IMR-90 (cell line): Measurements from ENCODE around the gene PNKP. TPM values are rescaled to one million over a fixed set of nuclear protein-coding genes. Genes with fewer than 3 reads are reported as not detected.

Experiments
- ATAC-seq: fragments of 200-7000 bp; cut with Tn5 transposase; 2 replicates; pipeline ENCODE4 v1.9.1; 2020; ENCODE audit warnings: low read depth, mild to moderate bottlenecking, moderate library complexity
- BruUV-seq: library from RNA; stranded (reverse); fragments of 400-500 nt; replicated peaks from 2 replicates; lab custom pipeline; 2021; lab: Mats Ljungman, UMichigan
- CTCF ChIA-PET: fragments of 300-600 bp; formaldehyde crosslinking; extraction: SDS; loops from one replicate; lab custom pipeline; 2021; ENCODE audit warnings: antibody characterized with exemption; lab: Yijun Ruan, JAX
- POLR2A ChIA-PET: fragments of 300-600 bp; sonication (Branson Sonifier 250); formaldehyde crosslinking; loops from one replicate; lab custom pipeline; 2022; ENCODE audit warnings: antibody characterized with exemption; ENCODE audit not compliant: unreplicated experiment; lab: Charles Lee
- DNase-seq: peaks from one replicate; pipeline ENCODE4 v3.0.0; 2013
- H2AFZ ChIP-seq: replicated peaks from 2 replicates; pipeline ENCODE3; 2013; ENCODE audit warnings: low read length, mild to moderate bottlenecking; ENCODE audit not compliant: poor library complexity
- H2AK5ac ChIP-seq: 2 replicates; pipeline ENCODE4 v1.6.1; 2013; ENCODE audit warnings: low read depth, low read length, inconsistent platforms
- H2AK9ac ChIP-seq: replicated peaks from 2 replicates; pipeline ENCODE3; 2013; ENCODE audit warnings: mild to moderate bottlenecking, low read depth, low read length, moderate library complexity; ENCODE audit not compliant: poor library complexity
- H2BK120ac ChIP-seq: 2 replicates; pipeline ENCODE4 v1.6.1; 2013; ENCODE audit warnings: low read depth, low read length, inconsistent platforms
- H2BK15ac ChIP-seq: 3 replicates; pipeline ENCODE4 v1.6.1; 2013; ENCODE audit warnings: low read depth, low read length, inconsistent platforms
- H2BK20ac ChIP-seq: 2 replicates; pipeline ENCODE4 v1.6.1; 2013; ENCODE audit warnings: low read depth, mild to moderate bottlenecking, inconsistent platforms, low read length, moderate library complexity
- H2BK5ac ChIP-seq: 2 replicates; pipeline ENCODE4 v1.6.1; 2013; ENCODE audit warnings: mild to moderate bottlenecking, low read depth, low read length, inconsistent platforms; ENCODE audit not compliant: poor library complexity, severe bottlenecking
- H3K14ac ChIP-seq: replicated peaks from 2 replicates; pipeline ENCODE4 v1.6.1; 2013; ENCODE audit warnings: low read depth, low read length, inconsistent platforms
- H3K18ac ChIP-seq: 2 replicates; pipeline ENCODE4 v1.6.1; 2013; ENCODE audit warnings: low read depth, low read length, control low read depth
- H3K23ac ChIP-seq: 2 replicates; pipeline ENCODE4 v1.6.1; 2013; ENCODE audit warnings: low read depth, low read length, inconsistent platforms
- H3K27ac ChIP-seq: 2 replicates; pipeline ENCODE4 v1.5.1; 2013; ENCODE audit warnings: mild to moderate bottlenecking, control low read depth, low read length; ENCODE audit not compliant: insufficient read depth
- H3K27me3 ChIP-seq: 2 replicates; pipeline ENCODE4 v1.6.1; 2013; ENCODE audit warnings: low read length; ENCODE audit not compliant: control insufficient read depth, insufficient read depth
- H3K36me3 ChIP-seq: 2 replicates; pipeline ENCODE4 v1.6.1; 2013; ENCODE audit warnings: low read length, mixed read lengths; ENCODE audit not compliant: control insufficient read depth, insufficient read depth
- H3K4ac ChIP-seq: 2 replicates; pipeline ENCODE4 v1.6.1; 2013; ENCODE audit warnings: low read depth, low read length, inconsistent platforms
- H3K4me1 ChIP-seq: 2 replicates; pipeline ENCODE4 v1.6.1; 2013; ENCODE audit warnings: low read length, mixed read lengths; ENCODE audit not compliant: control insufficient read depth, insufficient read depth
- H3K4me2 ChIP-seq: 2 replicates; pipeline ENCODE4 v1.6.1; 2013; ENCODE audit warnings: low read depth, mild to moderate bottlenecking, control low read depth, low read length, moderate library complexity
- H3K4me3 ChIP-seq: 2 replicates; pipeline ENCODE4 v1.5.1; 2013; ENCODE audit warnings: low read depth, mild to moderate bottlenecking, control low read depth, low read length, moderate library complexity; ENCODE audit not compliant: insufficient read depth
- H3K56ac ChIP-seq: 2 replicates; pipeline ENCODE4 v1.6.1; 2013; ENCODE audit warnings: low read length, inconsistent platforms; ENCODE audit not compliant: insufficient read depth; ENCODE audit errors: extremely low read depth
- H3K79me1 ChIP-seq, 2 experiments: 2 replicates each; pipeline ENCODE4 v1.6.1; 2013; ENCODE audit warnings: low read length in 2 of 2, inconsistent platforms in 1 of 2, low read depth in 1 of 2
- H3K9ac ChIP-seq: 2 replicates; pipeline ENCODE4 v1.6.1; 2013; ENCODE audit warnings: low read depth, low read length, control low read depth
- H3K9me1 ChIP-seq: 2 replicates; pipeline ENCODE4 v1.6.1; 2013; ENCODE audit warnings: low read length, inconsistent platforms; ENCODE audit not compliant: insufficient read depth
- H3K9me3 ChIP-seq: 2 replicates; pipeline ENCODE4 v1.6.1; 2013; ENCODE audit warnings: low read length; ENCODE audit not compliant: control insufficient read depth, insufficient read depth
- H4K20me1 ChIP-seq: 2 replicates; pipeline ENCODE4 v1.6.1; 2013; ENCODE audit warnings: low read length, inconsistent platforms; ENCODE audit not compliant: insufficient read depth
- H4K5ac ChIP-seq: 2 replicates; pipeline ENCODE4 v1.6.1; 2013; ENCODE audit warnings: mild to moderate bottlenecking, low read depth, low read length, control low read depth
- H4K8ac ChIP-seq, 2 experiments: 2 replicates each; pipeline ENCODE4 v1.6.1; 2013; ENCODE audit warnings: low read depth in 2 of 2, low read length in 2 of 2, control low read depth in 1 of 2, inconsistent platforms in 1 of 2
- H4K91ac ChIP-seq: 2 replicates; pipeline ENCODE4 v1.6.1; 2013; ENCODE audit warnings: low read depth, low read length, inconsistent platforms; ENCODE audit not compliant: insufficient read depth
- BHLHE40 ChIP-seq: fragments of 150-350 bp; IDR thresholded peaks from 2 replicates; pipeline ENCODE4 v1.6.1; 2016; ENCODE audit warnings: mild to moderate bottlenecking, low read depth, low read length
- CEBPB ChIP-seq: IDR thresholded peaks from 2 replicates; pipeline ENCODE4 v1.6.1; 2012; ENCODE audit warnings: low read depth, low read length, improper control_type of control experiment
- ELK1 ChIP-seq: fragments of 150-350 bp; IDR thresholded peaks from 2 replicates; pipeline ENCODE4 v1.6.1; 2016; ENCODE audit warnings: low read depth, mild to moderate bottlenecking, low read length, moderate library complexity, borderline replicate concordance
- MAZ ChIP-seq: IDR thresholded peaks from 2 replicates; pipeline ENCODE4 v1.6.1; 2012; ENCODE audit warnings: low read depth, mild to moderate bottlenecking, low read length, improper control_type of control experiment, moderate library complexity, borderline replicate concordance
- NFE2L2 ChIP-seq: fragments of 150-350 bp; IDR thresholded peaks from 2 replicates; pipeline ENCODE4 v1.6.1; 2016; ENCODE audit warnings: low read depth, mild to moderate bottlenecking, low read length
- WGBS, 2 experiments: methylation state at CpG; one replicate each; pipeline versions ENCODE4 v1.1.5 to v1.1.7; 2013; ENCODE audit warnings: missing lambda C conversion rate in 2 of 2; ENCODE audit not compliant: insufficient read length in 1 of 2; ENCODE audit errors: extremely low coverage in 2 of 2; 5-methylcytosine and 5-hydroxymethylcytosine counted together
- dilution Hi-C: fragments of 300-500 bp; cut with HindIII; formaldehyde crosslinking; loops from one replicate; pipeline ENCODE4 v1.14.3; 2018; ENCODE audit warnings: low sequenced_read_pairs; ENCODE audit not compliant: unreplicated experiment
- in situ Hi-C: fragments of 300-500 bp; cut with MboI; formaldehyde crosslinking; loops from 3 replicates; pipeline ENCODE4 v1.14.3; 2019; ENCODE audit warnings: low sequenced_read_pairs, inconsistent platforms, mixed read lengths
- intact Hi-C: fragments of 100-400 bp; cut with micrococcal nuclease; formaldehyde crosslinking; loops from 2 replicates; pipeline ENCODE4 v1.10.0; 2022
- microRNA-seq, 2 experiments: library from miRNA; stranded (forward) in 1 of 2; unstranded in 1 of 2; fragments of 10-50 nt in 1 of 2; fragments of <30 nt in 1 of 2; gene quantifications in 1 of 2; microRNA quantifications in 1 of 2; one replicate each; pipeline versions ENCODE3 to v1.1.0; 2013 to 2020; ENCODE audit not compliant: insufficient read depth in 1 of 2, insufficient read length in 1 of 2, unreplicated experiment in 1 of 2
- polyA plus RNA-seq, 3 experiments: library from polyadenylated mRNA; depleted of rRNA; stranded (reverse); fragments of >200 nt; gene quantifications; 2 replicates each; pipeline ENCODE4 v1.2.3, GENCODE V29; 2012; ENCODE audit warnings: low replicate concordance in 1 of 3
- small RNA-seq, 5 experiments: library from RNA; depleted of rRNA; stranded (forward); fragments of <200 nt; gene quantifications; one replicate each; pipeline ENCODE3, GENCODE V24; 2012
- total RNA-seq: library from RNA; depleted of rRNA; stranded (reverse); fragments of >200 nt; gene quantifications from 2 replicates; pipeline ENCODE4 v1.2.3, GENCODE V29; 2012; rRNA removed

PNKP gene
- total and polyA plus RNA-seq, 2 of the 4 experiments (the other 2 are of a cell fraction), result 14.2 to 25.0 TPM

DNA sequence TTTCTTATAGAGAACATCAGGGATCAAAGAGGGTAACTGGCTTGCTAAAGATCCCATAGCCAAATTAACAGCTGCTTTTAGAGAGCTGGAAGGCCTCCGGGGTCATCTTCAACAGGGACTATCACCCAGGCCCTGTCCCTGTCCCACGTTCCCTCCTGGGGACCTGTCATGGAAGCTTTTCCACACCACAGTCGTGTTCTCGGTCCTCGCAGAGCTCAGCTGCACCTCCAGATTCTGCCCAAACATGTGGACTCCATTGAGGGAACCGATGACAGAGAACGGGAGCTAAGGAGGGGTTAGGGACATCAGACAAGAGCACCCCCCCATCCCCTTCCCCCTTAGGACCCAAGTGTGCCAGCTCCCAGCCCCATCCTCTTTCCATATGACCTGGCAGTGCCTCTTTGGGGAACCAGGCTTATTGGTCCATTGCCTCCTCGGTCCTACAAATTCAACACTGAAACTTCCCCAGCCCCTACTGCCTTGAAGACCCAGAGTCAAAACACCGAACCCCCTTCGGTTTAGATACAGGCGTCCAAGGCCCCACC lies 54.9 kb downstream of the PNKP start (continued):
- no peak for TF ChIP-seq NFE2L2

DNA sequence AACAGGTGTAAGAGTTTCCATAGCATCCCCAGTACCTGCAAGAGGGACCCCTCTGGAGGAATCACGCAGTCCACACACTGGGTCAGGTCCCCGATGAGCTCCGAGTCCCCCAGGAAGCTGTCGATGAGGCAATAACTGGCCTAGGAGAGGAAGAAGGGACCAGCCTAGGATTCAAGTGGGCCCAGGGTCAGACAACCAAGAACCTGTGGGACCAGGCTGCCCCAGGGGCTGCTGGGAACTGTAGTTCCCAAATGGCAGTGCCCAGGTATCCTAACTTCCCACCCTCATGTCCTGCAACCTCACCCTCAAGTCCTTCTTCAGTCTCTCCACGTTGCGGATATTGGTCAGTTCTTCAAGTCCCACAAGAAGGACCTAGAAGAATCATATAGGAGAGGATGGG lies 56.0 kb downstream of the PNKP start:
- WGBS, 2 experiments, result no CpG with 5 or more reads among the region's 6 CpGs
- in situ Hi-C loops, result no loop called here
- H4K91ac ChIP-seq, result no peak overlapping the region

More for the DNA sequence above, 56.0 kb downstream of the PNKP start:
- no peak overlapping the region for H3K4me2 ChIP-seq
- H3K56ac ChIP-seq, result no peak overlapping the region
- ATAC-seq, result no peak
- TF ChIP-seq MAZ (no peak), BHLHE40 (no peak), ELK1 (no peak), CEBPB (no peak)
- H4K8ac ChIP-seq, result no peak overlapping the region
- H2BK20ac ChIP-seq, result no peak overlapping the region
- H3K9me1 ChIP-seq, result peaks cover 17% of the 10 kb centered on the region
- no peaks in the 10 kb centered on the region for H3K9me3 ChIP-seq
- POLR2A ChIA-PET, result no interaction called here
- no peak overlapping the region for H2AK5ac ChIP-seq
- no peak overlapping the region for H3K14ac ChIP-seq
- CTCF ChIA-PET, result no interaction called here
- no peak overlapping the region for H3K27ac ChIP-seq
- H2BK120ac ChIP-seq, result no peak overlapping the region
- dilution Hi-C loops, result no loop called here
- H3K18ac ChIP-seq, result no peak overlapping the region
- H3K27me3 ChIP-seq, result no peaks in the 10 kb centered on the region
- H3K9ac ChIP-seq, result no peak overlapping the region
- no peak overlapping the region for H3K4ac ChIP-seq
- BruUV-seq, result no TSS peak
- peaks cover 5% of the 10 kb centered on the region for H3K4me1 ChIP-seq
- no peak overlapping the region for H4K5ac ChIP-seq
- no peak overlapping the region for H2AFZ ChIP-seq
- H2AK9ac ChIP-seq, result peak overlapping the region; percentile 72
- intact Hi-C loops, result loop anchor here (10.0 kb wide), 1 partner anchor 97 kb away; no protein-coding TSS in a partner anchor
- H3K36me3 ChIP-seq, result peaks cover 7% of the 10 kb centered on the region; the same call in 1 of the 2 replicates
- no peaks in the 10 kb centered on the region for H4K20me1 ChIP-seq
- no peak overlapping the region for H3K4me3 ChIP-seq
- H2BK5ac ChIP-seq, result no peak overlapping the region
- H3K79me1 ChIP-seq, result peaks cover 5 to 21% of the 10 kb centered on the region in 2 experiments; a peak in 2 of 4 replicates
- no peak overlapping the region for H2BK15ac ChIP-seq
- H3K23ac ChIP-seq, result no peak overlapping the region
- no peak for DNase-seq

Small RNA genes lying within 50 kb of the gene (microRNA-seq; reads per million reads assigned to microRNA genes)
- 1.0 to 2.9 reads per million in 2 experiments for gene MIR4749 (ENCODE audit: insufficient read depth in 1 of 2, insufficient read length in 1 of 2, unreplicated experiment in 1 of 2)
- not detected for gene MIR4750 (ENCODE audit: unreplicated experiment)
- not detected for gene MIR6800 (ENCODE audit: unreplicated experiment)

Small RNA genes lying within 50 kb of the gene (small RNA-seq; reads per million reads assigned to genes)
- gene MIR4749, result 0 reads per million in 5 experiments

Other genes starting within 250 kb of the PNKP start
- gene RRAS, start 227.4 kb downstream of the PNKP start, total RNA-seq, result 50.2 and 50.5 TPM in 2 replicates
- 241 and 267 TPM in 2 replicates for gene RRAS, start 227.4 kb downstream of the PNKP start, polyA plus RNA-seq (2012; rRNA removed)
- gene SCAF1, start 225.4 kb downstream of the PNKP start, total RNA-seq, result 2.2 and 3.1 TPM in 2 replicates
- 14.6 and 14.8 TPM in 2 replicates for gene SCAF1, start 225.4 kb downstream of the PNKP start, polyA plus RNA-seq (2012; rRNA removed)
- gene IRF3, start 201.7 kb downstream of the PNKP start, total RNA-seq, result 37.2 and 39.6 TPM in 2 replicates
- gene IRF3, start 201.7 kb downstream of the PNKP start, polyA plus RNA-seq (2012; rRNA removed), result 65.2 and 95.9 TPM in 2 replicates
- gene BCL2L12, start 201.6 kb downstream of the PNKP start, total RNA-seq, result 3.9 and 4.7 TPM in 2 replicates
- gene BCL2L12, start 201.6 kb downstream of the PNKP start, polyA plus RNA-seq (2012; rRNA removed), result 32.6 and 51.4 TPM in 2 replicates
- gene PRMT1, start 190.3 kb downstream of the PNKP start, total RNA-seq, result 672 and 840 TPM in 2 replicates
- gene PRMT1, start 190.3 kb downstream of the PNKP start, polyA plus RNA-seq (2012; rRNA removed), result 497 and 529 TPM in 2 replicates
- 0.18 and 0.28 TPM in 2 replicates for gene ADM5, start 178.0 kb downstream of the PNKP start, total RNA-seq
- 0.99 and 1.7 TPM in 2 replicates for gene ADM5, start 178.0 kb downstream of the PNKP start, polyA plus RNA-seq (2012; rRNA removed)
- gene CPT1C, start 176.5 kb downstream of the PNKP start, total RNA-seq, result 14.2 and 14.7 TPM in 2 replicates
- gene CPT1C, start 176.5 kb downstream of the PNKP start, polyA plus RNA-seq (2012; rRNA removed), result 53.1 and 56.1 TPM in 2 replicates
- gene TSKS, start 104.3 kb downstream of the PNKP start, total RNA-seq, result not detected in 2 replicates
- gene TSKS, start 104.3 kb downstream of the PNKP start, polyA plus RNA-seq (2012; rRNA removed), result 0.10 TPM in 1 of 2 replicates, not detected in the other
- 40.7 and 41.4 TPM in 2 replicates for gene AP2A1, start 100.6 kb downstream of the PNKP start, total RNA-seq
- 122 and 136 TPM in 2 replicates for gene AP2A1, start 100.6 kb downstream of the PNKP start, polyA plus RNA-seq (2012; rRNA removed)
- 10.6 and 14.3 TPM in 2 replicates for gene FUZ, start 54.3 kb downstream of the PNKP start, total RNA-seq
- 10.4 and 12.1 TPM in 2 replicates for gene FUZ, start 54.3 kb downstream of the PNKP start, polyA plus RNA-seq (2012; rRNA removed)
- gene MED25, start 49.3 kb downstream of the PNKP start, total RNA-seq, result 4.7 and 5.3 TPM in 2 replicates
- 37.0 and 38.5 TPM in 2 replicates for gene MED25, start 49.3 kb downstream of the PNKP start, polyA plus RNA-seq (2012; rRNA removed)
- 34.4 and 36.1 TPM in 2 replicates for gene PTOV1, start 16.4 kb downstream of the PNKP start, total RNA-seq
- gene PTOV1, start 16.4 kb downstream of the PNKP start, polyA plus RNA-seq (2012; rRNA removed), result 106 and 107 TPM in 2 replicates
- gene AKT1S1, start 9.8 kb upstream of the PNKP start, total RNA-seq, result 3.6 and 5.0 TPM in 2 replicates
- 54.4 and 68.7 TPM in 2 replicates for gene AKT1S1, start 9.8 kb upstream of the PNKP start, polyA plus RNA-seq (2012; rRNA removed)
- gene TBC1D17, start 10.1 kb upstream of the PNKP start, total RNA-seq, result 1.1 and 1.4 TPM in 2 replicates
- gene TBC1D17, start 10.1 kb upstream of the PNKP start, polyA plus RNA-seq (2012; rRNA removed), result 26.8 and 27.8 TPM in 2 replicates
- under 0.01 and 0.36 TPM in 2 replicates for gene IL4I1, start 29.3 kb upstream of the PNKP start, total RNA-seq
- 0.27 and 0.31 TPM in 2 replicates for gene IL4I1, start 29.3 kb upstream of the PNKP start, polyA plus RNA-seq (2012; rRNA removed)
- 2.7 and 3.3 TPM in 2 replicates for gene ATF5, start 61.6 kb upstream of the PNKP start, total RNA-seq
- gene ATF5, start 61.6 kb upstream of the PNKP start, polyA plus RNA-seq (2012; rRNA removed), result 13.3 and 15.7 TPM in 2 replicates
- 21.3 and 26.4 TPM in 2 replicates for gene NUP62, start 61.9 kb upstream of the PNKP start, total RNA-seq
- 29.7 and 32.4 TPM in 2 replicates for gene NUP62, start 61.9 kb upstream of the PNKP start, polyA plus RNA-seq (2012; rRNA removed)
- gene SIGLEC11, start 93.6 kb upstream of the PNKP start, total RNA-seq, result not detected in 2 replicates
- gene SIGLEC11, start 93.6 kb upstream of the PNKP start, polyA plus RNA-seq (2012; rRNA removed), result not detected in 2 replicates
- gene VRK3, start 157.8 kb upstream of the PNKP start, total RNA-seq, result 20.6 and 28.7 TPM in 2 replicates
- gene VRK3, start 157.8 kb upstream of the PNKP start, polyA plus RNA-seq (2012; rRNA removed), result 27.9 and 35.8 TPM in 2 replicates
- 10.8 and 13.3 TPM in 2 replicates for gene ZNF473, start 158.4 kb upstream of the PNKP start, total RNA-seq
- gene ZNF473, start 158.4 kb upstream of the PNKP start, polyA plus RNA-seq (2012; rRNA removed), result 3.6 and 4.5 TPM in 2 replicates